Measurements from ENCODE around the gene ZNF132.
A peak's percentile ranks its signal among the peaks of the same experiment; 100 is the strongest.
"Not testable (repeated sequence)": the region's sequence is repeated elsewhere in the genome, so short reads cannot be mapped to it uniquely, and the experiment has no call there.

The ZNF132 gene

GRCh38 chr19:58406818-58407657 is 32.9 kb downstream of the ZNF132 start:
- H3K9me3 ChIP-seq (ENCODE audit: control insufficient read depth, insufficient read depth, low read length) = no peaks in the 10 kb centered on the region
- WGBS (ENCODE audit: insufficient coverage, insufficient read length) = no CpG with 5 or more reads among the region's 10 CpGs
- H3K27ac ChIP-seq (ENCODE audit: low read length) = no peak overlapping the region
- H3K27me3 ChIP-seq (ENCODE audit: control insufficient read depth, insufficient read depth, low read length) = no peaks in the 10 kb centered on the region
- H3K4me3 ChIP-seq (ENCODE audit: low read length) = no peak overlapping the region; the same call in 1 of the 2 replicates
- no peaks in the 10 kb centered on the region for H3K36me3 ChIP-seq (ENCODE audit: control insufficient read depth, insufficient read depth, low read length)
- no peak for DNase-seq (ENCODE audit: low read depth, low spot score)
- H3K4me1 ChIP-seq (ENCODE audit: control insufficient read depth, insufficient read depth, low read length) = peaks cover 6% of the 10 kb centered on the region

- H3K27ac ChIP-seq (ENCODE audit: low read length); H3K9me3 ChIP-seq (ENCODE audit: control insufficient read depth, insufficient read depth, low read length); H3K36me3 ChIP-seq (ENCODE audit: control insufficient read depth, insufficient read depth, low read length); H3K4me3 ChIP-seq (ENCODE audit: low read length); H3K27me3 ChIP-seq (ENCODE audit: control insufficient read depth, insufficient read depth, low read length); H3K4me1 ChIP-seq (ENCODE audit: control insufficient read depth, insufficient read depth, low read length); DNase-seq (ENCODE audit: low read depth, low spot score): not testable (repeated sequence)
- WGBS (ENCODE audit: insufficient coverage, insufficient read length) = no CpG with 5 or more reads among the region's 5 CpGs
These were observed 36.0 kb downstream of the ZNF132 start for GRCh38 chr19:58403920-58404478.

GRCh38 chr19:58401840-58402421 is 38.0 kb downstream of the ZNF132 start:
- Histone ChIP-seq H3K27ac (ENCODE audit: low read length) (no peak overlapping the region), H3K4me1 (ENCODE audit: control insufficient read depth, insufficient read depth, low read length) (peaks cover 6% of the 10 kb centered on the region; the same call in 1 of the 2 replicates), H3K36me3 (ENCODE audit: control insufficient read depth, insufficient read depth, low read length) (no peaks in the 10 kb centered on the region), H3K9me3 (ENCODE audit: control insufficient read depth, insufficient read depth, low read length) (no peaks in the 10 kb centered on the region), H3K27me3 (ENCODE audit: control insufficient read depth, insufficient read depth, low read length) (no peaks in the 10 kb centered on the region; the same call in 1 of the 2 replicates), H3K4me3 (ENCODE audit: low read length) (peak overlapping the region; percentile 65; the same call in 1 of the 2 replicates)
- WGBS (ENCODE audit: insufficient coverage, insufficient read length) = no CpG with 5 or more reads among the region's 23 CpGs
- DNase-seq (ENCODE audit: low read depth, low spot score) = no peak

DNA sequence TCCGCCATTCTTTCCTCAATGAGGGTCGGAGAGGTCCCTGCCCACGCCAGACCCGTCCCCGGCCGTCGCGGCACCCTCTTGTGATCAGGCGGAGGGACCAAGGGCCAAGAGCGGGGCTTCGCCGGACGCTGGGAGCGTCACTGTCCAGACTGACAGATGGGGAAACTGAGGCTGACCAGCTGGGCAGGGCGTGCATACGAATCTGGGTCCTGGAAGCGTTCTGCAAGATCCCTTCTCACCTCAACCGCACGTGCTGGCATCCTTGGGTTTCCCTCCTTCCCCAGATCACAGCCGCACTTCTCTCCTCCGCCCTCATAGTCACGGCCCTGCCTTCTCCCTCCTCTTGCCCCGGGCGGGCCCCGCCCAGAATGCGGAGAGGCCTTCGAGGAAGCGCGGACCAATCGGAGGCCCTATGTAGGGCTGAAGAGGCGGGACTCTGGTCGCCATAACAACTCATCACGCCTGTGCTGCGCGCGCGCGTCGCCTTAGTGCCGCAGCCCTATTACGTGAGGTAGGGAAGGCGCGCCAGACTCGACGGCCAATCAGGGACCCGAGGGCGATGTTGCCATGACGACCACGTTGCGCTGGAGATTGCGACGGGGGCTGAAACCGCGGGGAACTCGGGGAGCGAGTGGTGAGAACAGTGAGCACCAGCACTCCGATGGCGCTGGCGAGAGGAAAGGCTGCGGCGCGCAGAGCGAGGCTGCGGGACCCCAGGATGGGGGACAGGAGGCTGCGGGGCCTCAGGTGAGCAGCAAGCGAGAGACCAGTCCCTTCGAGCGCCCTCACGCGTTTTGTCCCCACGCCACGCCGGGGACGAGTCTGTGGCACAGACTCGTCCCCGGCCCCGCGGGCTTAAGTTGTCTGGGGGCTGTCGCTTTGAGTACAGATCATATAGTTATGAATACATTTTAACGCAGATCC is 38.8 kb downstream of the ZNF132 start:
- no peak overlapping the region for H3K27ac ChIP-seq (ENCODE audit: low read length)
- no CpG with 5 or more reads among the region's 80 CpGs for WGBS (ENCODE audit: insufficient coverage, insufficient read length)
- no peaks in the 10 kb centered on the region for H3K9me3 ChIP-seq (ENCODE audit: control insufficient read depth, insufficient read depth, low read length)
- H3K27me3 ChIP-seq (ENCODE audit: control insufficient read depth, insufficient read depth, low read length) = no peaks in the 10 kb centered on the region; the same call in 1 of the 2 replicates
- H3K4me3 ChIP-seq (ENCODE audit: low read length) = peak overlapping the region; percentile 65
- DNase-seq (ENCODE audit: low read depth, low spot score) = peak; percentile 98
- peaks cover 7% of the 10 kb centered on the region; the same call in 1 of the 2 replicates for H3K4me1 ChIP-seq (ENCODE audit: control insufficient read depth, insufficient read depth, low read length)
- H3K36me3 ChIP-seq (ENCODE audit: control insufficient read depth, insufficient read depth, low read length) = no peaks in the 10 kb centered on the region

DNA sequence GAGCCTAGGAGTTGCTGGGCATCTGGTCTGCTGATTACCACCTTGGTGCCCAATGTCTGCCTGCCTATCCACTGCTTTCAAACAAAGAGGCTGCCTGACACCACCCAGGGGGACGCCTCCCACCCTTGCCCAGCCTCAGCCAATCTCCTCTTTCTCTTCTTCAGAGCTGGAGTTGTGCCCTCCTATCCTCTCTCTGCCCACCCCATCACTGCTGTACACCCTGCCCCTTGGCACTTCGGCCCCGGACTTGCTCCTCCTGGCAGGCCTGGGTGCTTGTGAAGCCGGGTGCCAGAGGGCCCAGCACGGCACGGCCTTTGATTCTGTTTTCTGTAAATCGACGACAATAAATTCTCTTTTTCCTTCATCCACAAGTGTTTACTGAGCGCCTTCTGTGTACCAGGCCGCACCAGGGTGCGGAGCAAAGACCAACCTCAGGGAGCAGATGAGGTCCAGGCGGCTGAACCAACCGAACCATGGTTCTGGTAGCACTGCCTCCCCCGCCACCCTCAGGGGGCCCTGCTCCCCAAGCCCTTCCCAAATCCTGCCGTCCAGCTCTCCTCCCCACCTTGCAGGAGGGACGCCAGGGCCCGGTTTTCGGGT is 39.5 kb downstream of the ZNF132 start:
- H3K36me3 ChIP-seq (ENCODE audit: control insufficient read depth, insufficient read depth, low read length) = no peaks in the 10 kb centered on the region
- H3K4me1 ChIP-seq (ENCODE audit: control insufficient read depth, insufficient read depth, low read length) = peaks cover 8% of the 10 kb centered on the region; the same call in 1 of the 2 replicates
- no CpG with 5 or more reads among the region's 18 CpGs for WGBS (ENCODE audit: insufficient coverage, insufficient read length)
- no peak for DNase-seq (ENCODE audit: low read depth, low spot score)
- H3K4me3 ChIP-seq (ENCODE audit: low read length) = peak overlapping the region; percentile 28; the same call in 1 of the 2 replicates
- no peaks in the 10 kb centered on the region; the same call in 1 of the 2 replicates for H3K27me3 ChIP-seq (ENCODE audit: control insufficient read depth, insufficient read depth, low read length)
- no peaks in the 10 kb centered on the region for H3K9me3 ChIP-seq (ENCODE audit: control insufficient read depth, insufficient read depth, low read length)
- no peak overlapping the region for H3K27ac ChIP-seq (ENCODE audit: low read length)

DNA sequence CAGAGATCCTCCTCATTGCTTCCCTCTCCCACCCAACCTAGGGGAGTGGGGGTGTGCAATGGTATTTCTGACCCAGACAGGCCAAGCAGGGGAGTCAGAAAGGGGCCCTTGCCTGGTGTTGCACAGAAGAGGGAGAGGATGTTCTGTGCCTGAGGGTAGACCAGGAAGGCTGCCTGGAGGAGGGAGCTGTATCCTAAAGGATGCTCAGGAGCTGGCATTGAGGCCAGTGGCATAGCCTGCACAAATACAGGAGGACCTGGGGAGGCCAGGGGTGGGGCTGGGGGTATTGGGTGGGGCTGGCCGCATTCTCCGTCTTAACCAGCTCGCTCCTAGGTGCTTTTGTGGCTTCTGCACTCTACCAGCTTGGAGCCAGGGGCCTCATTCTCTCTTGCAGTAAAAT is 40.0 kb downstream of the ZNF132 start:
- Histone ChIP-seq H3K27me3 (ENCODE audit: control insufficient read depth, insufficient read depth, low read length) (no peaks in the 10 kb centered on the region; the same call in 1 of the 2 replicates), H3K9me3 (ENCODE audit: control insufficient read depth, insufficient read depth, low read length) (no peaks in the 10 kb centered on the region), H3K4me3 (ENCODE audit: low read length) (no peak overlapping the region), H3K36me3 (ENCODE audit: control insufficient read depth, insufficient read depth, low read length) (peaks cover 2% of the 10 kb centered on the region), H3K27ac (ENCODE audit: low read length) (no peak overlapping the region), H3K4me1 (ENCODE audit: control insufficient read depth, insufficient read depth, low read length) (peaks cover 10% of the 10 kb centered on the region; the same call in 1 of the 2 replicates)
- no peak for DNase-seq (ENCODE audit: low read depth, low spot score)
- WGBS (ENCODE audit: insufficient coverage, insufficient read length) = no CpG with 5 or more reads among the region's 3 CpGs

- WGBS (ENCODE audit: insufficient coverage, insufficient read length) = no CpG with 5 or more reads among the region's 6 CpGs
- H3K4me1 ChIP-seq (ENCODE audit: control insufficient read depth, insufficient read depth, low read length) = peaks cover 10% of the 10 kb centered on the region; the same call in 1 of the 2 replicates
- H3K27me3 ChIP-seq (ENCODE audit: control insufficient read depth, insufficient read depth, low read length) = no peaks in the 10 kb centered on the region; the same call in 1 of the 2 replicates
- H3K4me3 ChIP-seq (ENCODE audit: low read length) = no peak overlapping the region
- no peaks in the 10 kb centered on the region for H3K9me3 ChIP-seq (ENCODE audit: control insufficient read depth, insufficient read depth, low read length)
- DNase-seq (ENCODE audit: low read depth, low spot score) = no peak
- no peak overlapping the region for H3K27ac ChIP-seq (ENCODE audit: low read length)
- H3K36me3 ChIP-seq (ENCODE audit: control insufficient read depth, insufficient read depth, low read length) = peaks cover 14% of the 10 kb centered on the region
These were observed 41.4 kb downstream of the ZNF132 start for GRCh38 chr19:58398545-58398944.

DNA sequence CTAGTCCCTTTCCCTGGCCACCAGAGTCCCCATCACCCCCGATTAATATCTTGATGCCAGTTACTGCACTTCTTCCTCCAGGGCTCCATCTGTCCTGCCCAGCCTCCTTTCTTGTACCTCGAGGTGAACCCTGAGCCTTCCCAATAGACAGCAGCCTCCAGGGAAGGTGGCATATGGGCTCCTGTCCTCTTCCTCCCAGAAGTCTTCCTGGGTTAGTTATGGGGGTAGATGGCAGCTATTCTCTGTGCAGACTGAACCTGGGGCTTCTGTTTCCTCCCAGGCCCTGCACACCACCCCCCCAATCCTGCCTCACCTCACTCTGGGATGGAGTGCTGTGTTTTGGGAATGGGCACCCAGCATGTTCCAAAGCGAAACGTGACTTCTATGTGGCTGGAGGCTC is 41.9 kb downstream of the ZNF132 start:
- no peaks in the 10 kb centered on the region; the same call in 1 of the 2 replicates for H3K27me3 ChIP-seq (ENCODE audit: control insufficient read depth, insufficient read depth, low read length)
- no peaks in the 10 kb centered on the region for H3K9me3 ChIP-seq (ENCODE audit: control insufficient read depth, insufficient read depth, low read length)
- H3K36me3 ChIP-seq (ENCODE audit: control insufficient read depth, insufficient read depth, low read length) = peaks cover 18% of the 10 kb centered on the region
- H3K4me3 ChIP-seq (ENCODE audit: low read length) = no peak overlapping the region
- no CpG with 5 or more reads among the region's 4 CpGs for WGBS (ENCODE audit: insufficient coverage, insufficient read length)
- DNase-seq (ENCODE audit: low read depth, low spot score) = no peak
- H3K4me1 ChIP-seq (ENCODE audit: control insufficient read depth, insufficient read depth, low read length) = peaks cover 10% of the 10 kb centered on the region; the same call in 1 of the 2 replicates
- H3K27ac ChIP-seq (ENCODE audit: low read length) = no peak overlapping the region

GRCh38 chr19:58397533-58398037 is 42.4 kb downstream of the ZNF132 start:
- Histone ChIP-seq H3K9me3 (ENCODE audit: control insufficient read depth, insufficient read depth, low read length) (no peaks in the 10 kb centered on the region), H3K27me3 (ENCODE audit: control insufficient read depth, insufficient read depth, low read length) (no peaks in the 10 kb centered on the region; the same call in 1 of the 2 replicates), H3K27ac (ENCODE audit: low read length) (no peak overlapping the region), H3K4me3 (ENCODE audit: low read length) (no peak overlapping the region), H3K4me1 (ENCODE audit: control insufficient read depth, insufficient read depth, low read length) (peaks cover 10% of the 10 kb centered on the region; the same call in 1 of the 2 replicates), H3K36me3 (ENCODE audit: control insufficient read depth, insufficient read depth, low read length) (peaks cover 23% of the 10 kb centered on the region)
- WGBS (ENCODE audit: insufficient coverage, insufficient read length) = no CpG with 5 or more reads among the region's 7 CpGs
- DNase-seq (ENCODE audit: low read depth, low spot score) = no peak

Data from iPS DF 6.9 (cell line).